Measurements from ENCODE around the gene PRKAG1. TPM values are rescaled to one million over a fixed set of nuclear protein-coding genes. Genes with fewer than 3 reads are reported as not detected.

The PRKAG1 gene
- total RNA-seq, 1 donor from 2014 or later: 24.0 TPM

DNA sequence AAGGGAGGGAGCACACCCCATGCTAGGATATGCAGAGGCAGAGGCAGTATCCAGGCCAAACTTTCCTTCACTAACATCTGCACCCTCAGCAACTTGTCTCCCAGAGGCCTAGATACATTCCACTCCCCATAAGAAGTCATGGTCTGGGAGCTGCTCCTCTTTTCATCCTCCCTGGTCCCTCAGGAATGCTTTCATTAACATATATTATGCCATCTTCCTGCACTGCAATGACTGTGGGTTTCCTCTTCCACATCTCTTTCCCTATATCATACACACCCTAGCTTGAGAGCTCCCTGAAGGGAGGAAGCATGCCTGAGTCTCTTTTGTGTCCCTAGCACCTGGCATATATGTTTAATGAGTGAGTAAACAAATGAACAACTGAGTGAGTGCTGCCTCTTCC is 28.0 kb downstream of the PRKAG1 start:
- Mint-ChIP-seq H3K9me3 (ENCODE audit: unreplicated experiment) (no peaks in the 10 kb centered on the region), H3K36me3 (ENCODE audit: low read depth, unreplicated experiment) (peaks cover 5% of the 10 kb centered on the region), H3K27ac (ENCODE audit: unreplicated experiment) (no peak overlapping the region), H3K4me1 (ENCODE audit: unreplicated experiment) (peaks cover 7% of the 10 kb centered on the region), H3K4me3 (ENCODE audit: unreplicated experiment) (no peak overlapping the region), H3K27me3 (ENCODE audit: unreplicated experiment) (peaks cover 35% of the 10 kb centered on the region)
- no peak for DNase-seq (ENCODE audit: low spot score)
- TF ChIP-seq, protein P1, sequence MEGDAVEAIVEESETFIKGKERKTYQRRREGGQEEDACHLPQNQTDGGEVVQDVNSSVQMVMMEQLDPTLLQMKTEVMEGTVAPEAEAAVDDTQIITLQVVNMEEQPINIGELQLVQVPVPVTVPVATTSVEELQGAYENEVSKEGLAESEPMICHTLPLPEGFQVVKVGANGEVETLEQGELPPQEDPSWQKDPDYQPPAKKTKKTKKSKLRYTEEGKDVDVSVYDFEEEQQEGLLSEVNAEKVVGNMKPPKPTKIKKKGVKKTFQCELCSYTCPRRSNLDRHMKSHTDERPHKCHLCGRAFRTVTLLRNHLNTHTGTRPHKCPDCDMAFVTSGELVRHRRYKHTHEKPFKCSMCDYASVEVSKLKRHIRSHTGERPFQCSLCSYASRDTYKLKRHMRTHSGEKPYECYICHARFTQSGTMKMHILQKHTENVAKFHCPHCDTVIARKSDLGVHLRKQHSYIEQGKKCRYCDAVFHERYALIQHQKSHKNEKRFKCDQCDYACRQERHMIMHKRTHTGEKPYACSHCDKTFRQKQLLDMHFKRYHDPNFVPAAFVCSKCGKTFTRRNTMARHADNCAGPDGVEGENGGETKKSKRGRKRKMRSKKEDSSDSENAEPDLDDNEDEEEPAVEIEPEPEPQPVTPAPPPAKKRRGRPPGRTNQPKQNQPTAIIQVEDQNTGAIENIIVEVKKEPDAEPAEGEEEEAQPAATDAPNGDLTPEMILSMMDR (IDR thresholded peaks at IDR 0.05; ENCODE audit: unreplicated experiment): no peak

DNA sequence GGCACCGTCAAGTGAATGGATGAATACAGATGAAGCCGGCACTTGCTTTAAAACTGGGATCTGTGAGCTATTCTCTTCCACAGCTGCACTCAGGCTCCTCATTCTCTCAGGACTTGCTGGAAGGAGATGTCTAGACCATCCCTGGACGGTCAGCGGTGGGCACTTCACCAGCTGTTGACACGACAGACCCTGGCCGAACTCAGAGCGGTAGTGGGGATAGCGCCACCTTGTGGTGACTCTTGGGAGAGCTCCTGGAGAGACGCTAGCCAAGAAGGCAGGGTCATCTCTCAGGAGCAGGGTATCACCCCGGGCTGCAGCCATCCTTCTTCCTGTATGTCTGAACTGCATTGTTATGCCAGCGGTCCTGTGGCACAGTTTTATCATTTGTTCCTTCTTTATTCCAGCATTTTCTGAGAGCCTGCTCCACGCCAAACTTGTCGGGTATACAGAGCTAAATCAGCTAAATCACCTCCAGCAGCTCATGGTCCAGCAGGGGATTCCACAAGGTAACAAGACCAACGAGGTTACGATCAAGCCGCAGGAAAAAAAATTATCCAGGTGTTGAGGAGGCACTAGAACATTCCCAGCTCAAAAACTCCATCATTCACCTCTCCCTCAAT is 30.4 kb downstream of the PRKAG1 start:
- Mint-ChIP-seq H3K27ac (ENCODE audit: unreplicated experiment) (no peak overlapping the region), H3K4me1 (ENCODE audit: unreplicated experiment) (peaks cover 6% of the 10 kb centered on the region), H3K9me3 (ENCODE audit: unreplicated experiment) (no peaks in the 10 kb centered on the region), H3K27me3 (ENCODE audit: unreplicated experiment) (peaks cover 28% of the 10 kb centered on the region), H3K36me3 (ENCODE audit: low read depth, unreplicated experiment) (no peaks in the 10 kb centered on the region), H3K4me3 (ENCODE audit: unreplicated experiment) (no peak overlapping the region)
- DNase-seq (ENCODE audit: low spot score): peak; percentile 92
- TF ChIP-seq, protein P1 (IDR thresholded peaks at IDR 0.05; ENCODE audit: unreplicated experiment): peak; percentile 97

DNA sequence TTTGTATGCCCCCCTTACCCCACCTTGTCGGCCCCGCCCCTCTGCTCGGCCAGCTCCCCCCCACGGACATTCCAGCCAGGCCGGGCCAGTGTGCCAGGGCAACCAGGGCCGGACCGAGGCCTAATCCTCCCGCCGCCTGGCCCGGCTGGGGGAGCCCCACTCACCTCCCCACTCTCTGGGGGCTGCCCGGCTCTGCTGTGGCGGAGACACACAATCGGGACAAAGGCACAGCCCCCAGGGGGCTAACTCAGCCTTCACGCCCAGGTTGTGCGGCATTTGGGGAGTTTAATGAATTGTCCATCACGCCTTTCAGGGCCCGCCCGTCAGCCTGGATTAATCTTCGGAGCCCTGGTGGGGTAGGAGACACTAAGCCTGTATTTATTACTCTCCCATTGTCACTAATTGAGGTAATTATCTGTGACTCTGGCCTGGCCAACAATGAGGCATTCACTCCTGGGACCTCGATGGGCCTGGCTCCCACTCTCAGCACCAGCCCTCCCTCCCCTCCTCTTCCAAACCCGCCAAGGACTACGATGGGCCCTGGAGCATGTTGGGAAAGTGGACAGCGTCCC is 31.8 kb downstream of the PRKAG1 start:
- no peak for DNase-seq (ENCODE audit: low spot score)
- Mint-ChIP-seq H3K27ac (ENCODE audit: unreplicated experiment) (no peak overlapping the region), H3K36me3 (ENCODE audit: low read depth, unreplicated experiment) (peaks cover 3% of the 10 kb centered on the region), H3K4me1 (ENCODE audit: unreplicated experiment) (peaks cover 11% of the 10 kb centered on the region), H3K27me3 (ENCODE audit: unreplicated experiment) (peaks cover 37% of the 10 kb centered on the region), H3K9me3 (ENCODE audit: unreplicated experiment) (no peaks in the 10 kb centered on the region), H3K4me3 (ENCODE audit: unreplicated experiment) (no peak overlapping the region)
- TF ChIP-seq, protein P1 (IDR thresholded peaks at IDR 0.05; ENCODE audit: unreplicated experiment): no peak

DNA sequence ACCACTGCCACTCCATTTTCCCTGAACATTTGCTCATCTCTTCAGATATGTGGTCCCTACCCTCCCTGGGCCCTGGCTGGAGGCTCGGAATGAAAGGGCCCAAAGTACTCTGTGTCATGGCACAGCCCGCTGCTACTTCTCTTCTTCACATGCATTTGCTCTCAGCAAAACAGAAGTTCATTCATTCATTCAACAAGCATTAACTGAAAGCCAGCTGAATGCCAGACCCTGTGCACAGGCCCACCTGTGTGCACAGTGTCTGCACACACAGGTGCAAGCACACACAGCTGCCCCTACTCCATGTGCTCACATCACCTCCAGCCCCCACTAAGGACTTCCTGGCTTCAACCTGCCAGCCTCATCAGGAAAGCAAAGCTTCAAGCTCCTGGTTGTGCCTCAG is 32.7 kb downstream of the PRKAG1 start:
- H3K4me1 Mint-ChIP-seq (ENCODE audit: unreplicated experiment): peaks cover 14% of the 10 kb centered on the region

DNA sequence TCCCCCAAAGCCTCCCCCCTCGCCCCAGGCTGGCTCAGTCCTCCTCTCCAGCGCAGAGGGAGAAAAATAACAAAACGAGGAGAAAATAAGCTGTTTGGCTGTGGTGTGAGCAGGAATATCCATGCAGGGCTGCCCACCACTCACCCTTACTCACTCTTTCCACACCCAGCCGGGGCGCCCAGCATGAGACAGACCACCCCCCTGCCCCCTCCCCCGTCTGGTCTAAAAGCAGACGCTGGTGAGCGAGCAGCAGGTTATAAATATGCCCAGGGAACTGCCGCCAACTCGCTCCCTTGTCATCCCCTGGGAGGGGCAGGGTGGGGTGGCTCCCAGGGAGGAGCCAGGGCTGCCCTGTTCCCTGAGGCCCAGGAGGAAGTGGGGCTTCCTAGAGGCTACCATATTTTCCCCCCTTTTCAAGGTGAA is 33.1 kb downstream of the PRKAG1 start:
- no peak for DNase-seq (ENCODE audit: low spot score)
- no peak overlapping the region for H3K27ac Mint-ChIP-seq (ENCODE audit: unreplicated experiment)
- no peaks in the 10 kb centered on the region for H3K9me3 Mint-ChIP-seq (ENCODE audit: unreplicated experiment)
- H3K4me1 Mint-ChIP-seq (ENCODE audit: unreplicated experiment): peaks cover 13% of the 10 kb centered on the region
- peaks cover 6% of the 10 kb centered on the region for H3K36me3 Mint-ChIP-seq (ENCODE audit: low read depth, unreplicated experiment)
- H3K27me3 Mint-ChIP-seq (ENCODE audit: unreplicated experiment): peaks cover 37% of the 10 kb centered on the region
- TF ChIP-seq, protein P1 (IDR thresholded peaks at IDR 0.05; ENCODE audit: unreplicated experiment): no peak
- no peak overlapping the region for H3K4me3 Mint-ChIP-seq (ENCODE audit: unreplicated experiment)

More for the DNA sequence above, 32.7 kb downstream of the PRKAG1 start:
- Mint-ChIP-seq H3K36me3 (ENCODE audit: low read depth, unreplicated experiment) (peaks cover 6% of the 10 kb centered on the region), H3K27ac (ENCODE audit: unreplicated experiment) (no peak overlapping the region), H3K27me3 (ENCODE audit: unreplicated experiment) (peaks cover 40% of the 10 kb centered on the region), H3K4me3 (ENCODE audit: unreplicated experiment) (no peak overlapping the region), H3K9me3 (ENCODE audit: unreplicated experiment) (no peaks in the 10 kb centered on the region)
- TF ChIP-seq, protein P1 (IDR thresholded peaks at IDR 0.05; ENCODE audit: unreplicated experiment): no peak
- DNase-seq (ENCODE audit: low spot score): no peak
